GM18909 (cell line): ENCODE measurements around the gene ACP4.

ENCODE experiments used
- ATAC-seq: cut with Tn5 transposase; IDR thresholded peaks from one replicate; pipeline ENCODE4 v1.9.1; 2021; ENCODE audit warnings: mild to moderate bottlenecking; ENCODE audit not compliant: unreplicated experiment, poor library complexity

Gene ACP4

GRCh38 chr19:50820086-50820485 is 29.9 kb downstream of the ACP4 start:
- no peak for ATAC-seq

GRCh38 chr19:50820549-50821247 is 30.5 kb downstream of the ACP4 start:
- no peak for ATAC-seq

GRCh38 chr19:50821248-50821612 is 31.0 kb downstream of the ACP4 start:
- ATAC-seq: no peak

GRCh38 chr19:50821622-50822021 is 31.4 kb downstream of the ACP4 start:
- ATAC-seq: no peak

- no peak for ATAC-seq
Measured at GRCh38 chr19:50822661-50823208, 32.5 kb downstream of the ACP4 start.

- ATAC-seq: no peak
Measured at GRCh38 chr19:50823389-50824042, 33.3 kb downstream of the ACP4 start, which contains the start of gene KLK1. KLK1 (minus strand) TSS chr19:50823787; CDS start chr19:50823748, 39 bp downstream.

- no peak for ATAC-seq
Measured at GRCh38 chr19:50826492-50827240, 36.5 kb downstream of the ACP4 start.

- no peak for ATAC-seq
Measured at GRCh38 chr19:50827476-50827875, 37.3 kb downstream of the ACP4 start.

- no peak for ATAC-seq
Measured at GRCh38 chr19:50829801-50830200, 39.6 kb downstream of the ACP4 start.

- ATAC-seq: no peak
Measured at GRCh38 chr19:50830266-50831025, 40.2 kb downstream of the ACP4 start.

GRCh38 chr19:50831026-50831396 is 40.8 kb downstream of the ACP4 start:
- ATAC-seq: no peak

- ATAC-seq: no peak
Measured at GRCh38 chr19:50832666-50833065, 42.5 kb downstream of the ACP4 start.

- ATAC-seq: no peak
Measured at GRCh38 chr19:50833117-50833801, 43.0 kb downstream of the ACP4 start, which contains the start of gene KLK15. KLK15 (minus strand) TSS chr19:50833574; CDS start chr19:50831492, 2,082 bp downstream.

GRCh38 chr19:50833802-50834167 is 43.6 kb downstream of the ACP4 start:
- no peak for ATAC-seq

GRCh38 chr19:50835103-50835784 is 45.0 kb downstream of the ACP4 start:
- no peak for ATAC-seq

- ATAC-seq: peak; percentile 73
Measured at GRCh38 chr19:50835785-50836542, 45.7 kb downstream of the ACP4 start.

GRCh38 chr19:50836543-50837195 is 46.5 kb downstream of the ACP4 start:
- no peak for ATAC-seq

GRCh38 chr19:50837300-50837699 is 47.1 kb downstream of the ACP4 start:
- ATAC-seq: no peak
